ENCODE measurements around the gene PCK2. TPM values are rescaled to one million over a fixed set of nuclear protein-coding genes. Genes with fewer than 3 reads are reported as not detected.

The PCK2 gene
- polyA plus RNA-seq, 12 donors: 2.2 to 17.9 (median 3.5) TPM; not detected in 1

DNA sequence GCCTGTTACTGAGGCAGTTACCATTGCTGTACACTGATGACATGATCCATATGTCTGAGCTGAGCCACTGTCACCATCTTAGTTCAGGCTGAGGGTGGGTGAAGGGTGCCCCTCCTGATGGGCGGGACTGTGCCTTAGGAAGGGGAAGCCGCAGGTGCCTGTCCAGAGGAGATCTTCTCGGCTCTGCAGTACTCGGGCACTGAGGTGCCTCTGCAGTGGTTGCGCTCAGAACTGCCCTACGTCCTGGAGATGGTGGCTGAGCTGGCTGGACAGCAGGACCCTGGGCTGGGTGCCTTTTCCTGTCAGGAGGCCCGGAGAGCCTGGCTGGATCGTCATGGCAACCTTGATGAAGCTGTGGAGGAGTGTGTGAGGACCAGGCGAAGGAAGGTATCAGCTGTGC, 56.9 kb downstream of the PCK2 start:
- DNase-seq: no peak

DNA sequence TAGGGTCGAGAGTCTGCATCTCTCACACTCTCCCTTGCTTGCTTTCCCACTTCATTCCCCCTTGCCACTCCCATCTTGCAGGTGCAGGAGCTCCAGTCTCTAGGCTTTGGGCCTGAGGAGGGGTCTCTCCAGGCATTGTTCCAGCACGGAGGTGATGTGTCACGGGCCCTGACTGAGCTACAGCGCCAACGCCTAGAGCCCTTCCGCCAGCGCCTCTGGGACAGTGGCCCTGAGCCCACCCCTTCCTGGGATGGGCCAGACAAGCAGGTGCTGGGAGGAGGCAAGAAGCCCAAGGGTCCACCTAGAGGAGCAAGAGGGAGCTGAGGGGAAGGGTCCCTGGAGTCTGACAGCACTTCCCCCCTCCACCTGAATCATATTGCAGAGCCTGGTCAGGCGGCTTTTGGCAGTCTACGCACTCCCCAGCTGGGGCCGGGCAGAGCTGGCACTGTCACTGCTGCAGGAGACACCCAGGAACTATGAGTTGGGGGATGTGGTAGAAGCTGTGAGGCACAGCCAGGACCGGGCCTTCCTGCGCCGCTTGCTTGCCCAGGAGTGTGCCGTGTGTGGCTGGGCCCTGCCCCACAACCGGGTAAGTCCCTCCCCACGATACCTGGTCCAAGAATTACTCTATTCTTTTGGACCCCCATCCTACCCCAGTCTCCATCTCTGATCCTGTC, 57.4 kb downstream of the PCK2 start:
- no peak for DNase-seq

Other genes with a start within 250 kb of the PCK2 start
- 10 to 100 TPM in 10 of 12 donors, 1 to 10 TPM in 1, not detected in 1; 9.8 to 56.4 (median 15.7) TPM for gene DHRS4, start 140.5 kb upstream of the PCK2 start, polyA plus RNA-seq (ENCODE audit: insufficient read length in 12 of 12)
- 10 to 100 TPM in 9 of 12 donors, 1 to 10 TPM in 2, not detected in 1; 8.6 to 17.0 (median 13.9) TPM for gene DHRS4L2, start 105.4 kb upstream of the PCK2 start, polyA plus RNA-seq (ENCODE audit: insufficient read length in 12 of 12)
- under 1 TPM in 10 of 12 donors, not detected in 2; 0.09 to 0.74 (median 0.22) TPM for gene CARMIL3, start 42.3 kb upstream of the PCK2 start, polyA plus RNA-seq (ENCODE audit: insufficient read length in 12 of 12)
- under 1 TPM in 2 of 12 donors, not detected in 10; 0.08 to 0.21 TPM for gene CPNE6, start 22.7 kb upstream of the PCK2 start, polyA plus RNA-seq (ENCODE audit: insufficient read length in 12 of 12)
- gene DCAF11, start 20.5 kb downstream of the PCK2 start, polyA plus RNA-seq (ENCODE audit: insufficient read length in 12 of 12): 10 to 100 TPM in 11 of 12 donors, not detected in 1; 35.5 to 53.7 (median 40.5) TPM
- 1 to 10 TPM in 7 of 12 donors, under 1 TPM in 3, not detected in 2; 0.82 to 1.9 (median 1.4) TPM for gene NRL, start 20.6 kb downstream of the PCK2 start, polyA plus RNA-seq (ENCODE audit: insufficient read length in 12 of 12)
- 100 to 1,000 TPM in 6 of 12 donors, 10 to 100 TPM in 5, not detected in 1; 54.9 to 160 (median 102) TPM for gene FITM1, start 36.3 kb downstream of the PCK2 start, polyA plus RNA-seq (ENCODE audit: insufficient read length in 12 of 12)
- 100 to 1,000 TPM in 9 of 12 donors, 10 to 100 TPM in 2, not detected in 1; 67.3 to 116 (median 106) TPM for gene PSME1, start 41.9 kb downstream of the PCK2 start, polyA plus RNA-seq (ENCODE audit: insufficient read length in 12 of 12)
- gene EMC9, start 47.3 kb downstream of the PCK2 start, polyA plus RNA-seq (ENCODE audit: insufficient read length in 12 of 12): 10 to 100 TPM in 11 of 12 donors, not detected in 1; 21.0 to 38.3 (median 25.8) TPM
- 100 to 1,000 TPM in 4 of 12 donors, 10 to 100 TPM in 7, not detected in 1; 68.9 to 105 (median 90.2) TPM for gene PSME2, start 52.3 kb downstream of the PCK2 start, polyA plus RNA-seq (ENCODE audit: insufficient read length in 12 of 12)
- gene RNF31, start 53.2 kb downstream of the PCK2 start, polyA plus RNA-seq (ENCODE audit: insufficient read length in 12 of 12): 10 to 100 TPM in 11 of 12 donors, not detected in 1; 27.3 to 75.4 (median 35.6) TPM
- gene IRF9, start 67.0 kb downstream of the PCK2 start, polyA plus RNA-seq (ENCODE audit: insufficient read length in 12 of 12): 10 to 100 TPM in 11 of 12 donors, not detected in 1; 18.1 to 46.6 (median 25.9) TPM
- gene REC8, start 77.8 kb downstream of the PCK2 start, polyA plus RNA-seq (ENCODE audit: insufficient read length in 12 of 12): 10 to 100 TPM in 4 of 12 donors, 1 to 10 TPM in 7, not detected in 1; 5.7 to 52.4 (median 8.6) TPM
- 10 to 100 TPM in 11 of 12 donors, not detected in 1; 17.5 to 32.3 (median 24.2) TPM for gene IPO4, start 94.5 kb downstream of the PCK2 start, polyA plus RNA-seq (ENCODE audit: insufficient read length in 12 of 12)
- gene TM9SF1, start 101.1 kb downstream of the PCK2 start, polyA plus RNA-seq (ENCODE audit: insufficient read length in 12 of 12): 10 to 100 TPM in 11 of 12 donors, not detected in 1; 13.2 to 60.8 (median 17.5) TPM
- gene TSSK4, start 111.4 kb downstream of the PCK2 start, polyA plus RNA-seq (ENCODE audit: insufficient read length in 12 of 12): 10 to 100 TPM in 1 of 12 donors, 1 to 10 TPM in 9, not detected in 2; 2.0 to 10.1 (median 4.7) TPM
- gene CHMP4A, start 119.2 kb downstream of the PCK2 start, polyA plus RNA-seq (ENCODE audit: insufficient read length in 12 of 12): 10 to 100 TPM in 11 of 12 donors, not detected in 1; 27.6 to 61.9 (median 36.6) TPM
- 10 to 100 TPM in 4 of 12 donors, 1 to 10 TPM in 7, not detected in 1; 4.6 to 33.0 (median 8.7) TPM for gene MDP1, start 121.8 kb downstream of the PCK2 start, polyA plus RNA-seq (ENCODE audit: insufficient read length in 12 of 12)
- 100 to 1,000 TPM in 11 of 12 donors, not detected in 1; 123 to 211 (median 177) TPM for gene NEDD8, start 138.1 kb downstream of the PCK2 start, polyA plus RNA-seq (ENCODE audit: insufficient read length in 12 of 12)
- 10 to 100 TPM in 11 of 12 donors, not detected in 1; 39.8 to 82.9 (median 54.4) TPM for gene GMPR2, start 138.6 kb downstream of the PCK2 start, polyA plus RNA-seq (ENCODE audit: insufficient read length in 12 of 12)
- gene TINF2, start 148.3 kb downstream of the PCK2 start, polyA plus RNA-seq (ENCODE audit: insufficient read length in 12 of 12): 10 to 100 TPM in 11 of 12 donors, not detected in 1; 35.0 to 46.2 (median 43.5) TPM
- gene TGM1, start 168.9 kb downstream of the PCK2 start, polyA plus RNA-seq (ENCODE audit: insufficient read length in 12 of 12): 1 to 10 TPM in 8 of 12 donors, under 1 TPM in 2, not detected in 2; 0.64 to 7.2 (median 1.4) TPM
- gene RABGGTA, start 177.3 kb downstream of the PCK2 start, polyA plus RNA-seq (ENCODE audit: insufficient read length in 12 of 12): 10 to 100 TPM in 9 of 12 donors, 1 to 10 TPM in 1, not detected in 2; 9.9 to 25.5 (median 13.5) TPM
- gene DHRS1, start 205.5 kb downstream of the PCK2 start, polyA plus RNA-seq (ENCODE audit: insufficient read length in 12 of 12): 10 to 100 TPM in 10 of 12 donors, 1 to 10 TPM in 1, not detected in 1; 9.8 to 25.1 (median 16.9) TPM
- gene NOP9, start 205.5 kb downstream of the PCK2 start, polyA plus RNA-seq (ENCODE audit: insufficient read length in 12 of 12): 10 to 100 TPM in 11 of 12 donors, not detected in 1; 18.0 to 23.6 (median 20.5) TPM
- gene CIDEB, start 213.7 kb downstream of the PCK2 start, polyA plus RNA-seq (ENCODE audit: insufficient read length in 12 of 12): 10 to 100 TPM in 6 of 12 donors, 1 to 10 TPM in 5, not detected in 1; 7.3 to 28.8 (median 11.2) TPM
- 1 to 10 TPM in 11 of 12 donors, not detected in 1; 1.6 to 7.2 (median 2.7) TPM for gene LTB4R2, start 215.8 kb downstream of the PCK2 start, polyA plus RNA-seq (ENCODE audit: insufficient read length in 12 of 12)
- 10 to 100 TPM in 1 of 12 donors, 1 to 10 TPM in 9, not detected in 2; 2.2 to 15.8 (median 3.2) TPM for gene LTB4R, start 217.2 kb downstream of the PCK2 start, polyA plus RNA-seq (ENCODE audit: insufficient read length in 12 of 12)
- 10 to 100 TPM in 10 of 12 donors, 1 to 10 TPM in 1, not detected in 1; 8.4 to 26.2 (median 16.9) TPM for gene ADCY4, start 240.8 kb downstream of the PCK2 start, polyA plus RNA-seq (ENCODE audit: insufficient read length in 12 of 12)
- gene RIPK3, start 245.7 kb downstream of the PCK2 start, polyA plus RNA-seq (ENCODE audit: insufficient read length in 12 of 12): 1 to 10 TPM in 9 of 12 donors, under 1 TPM in 1, not detected in 2; 0.96 to 5.6 (median 1.3) TPM